ENCODE data around the gene UGT1A9. TPM values are rescaled to one million over a fixed set of nuclear protein-coding genes. Genes with fewer than 3 reads are reported as not detected.

The UGT1A9 gene
- total RNA-seq, 2 donors from 2014 or later = not detected

GRCh38 chr2:233764264-233764663 lies 92.6 kb downstream of the UGT1A9 start:
- Mint-ChIP-seq H3K9me3 (no peaks in the 10 kb centered on the region), H3K4me1 (no peaks in the 10 kb centered on the region), H3K4me3 (no peak overlapping the region), H3K27me3 (ENCODE audit: insufficient read depth) (peaks cover 5% of the 10 kb centered on the region), H3K27ac (no peak overlapping the region), H3K36me3 (ENCODE audit: low read depth) (no peaks in the 10 kb centered on the region)
- Histone ChIP-seq H3K27me3 (ENCODE audit: control insufficient read depth, insufficient read depth, low read length, poor library complexity, severe bottlenecking) (peaks cover 14% of the 10 kb centered on the region), H3K4me3 (ENCODE audit: low read length) (no peak overlapping the region), H3K9ac (ENCODE audit: extremely low read depth, low read length, poor library complexity, severe bottlenecking) (no peak overlapping the region), H3K27ac (ENCODE audit: low read depth, low read length) (no peak overlapping the region), H3K4me1 (ENCODE audit: control insufficient read depth, insufficient read depth, low read length) (no peaks in the 10 kb centered on the region), H3K9me3 (ENCODE audit: control insufficient read depth, low read length) (no peaks in the 10 kb centered on the region), H3K36me3 (ENCODE audit: control insufficient read depth, insufficient read depth, low read length) (no peaks in the 10 kb centered on the region)
- TF ChIP-seq, protein P1, sequence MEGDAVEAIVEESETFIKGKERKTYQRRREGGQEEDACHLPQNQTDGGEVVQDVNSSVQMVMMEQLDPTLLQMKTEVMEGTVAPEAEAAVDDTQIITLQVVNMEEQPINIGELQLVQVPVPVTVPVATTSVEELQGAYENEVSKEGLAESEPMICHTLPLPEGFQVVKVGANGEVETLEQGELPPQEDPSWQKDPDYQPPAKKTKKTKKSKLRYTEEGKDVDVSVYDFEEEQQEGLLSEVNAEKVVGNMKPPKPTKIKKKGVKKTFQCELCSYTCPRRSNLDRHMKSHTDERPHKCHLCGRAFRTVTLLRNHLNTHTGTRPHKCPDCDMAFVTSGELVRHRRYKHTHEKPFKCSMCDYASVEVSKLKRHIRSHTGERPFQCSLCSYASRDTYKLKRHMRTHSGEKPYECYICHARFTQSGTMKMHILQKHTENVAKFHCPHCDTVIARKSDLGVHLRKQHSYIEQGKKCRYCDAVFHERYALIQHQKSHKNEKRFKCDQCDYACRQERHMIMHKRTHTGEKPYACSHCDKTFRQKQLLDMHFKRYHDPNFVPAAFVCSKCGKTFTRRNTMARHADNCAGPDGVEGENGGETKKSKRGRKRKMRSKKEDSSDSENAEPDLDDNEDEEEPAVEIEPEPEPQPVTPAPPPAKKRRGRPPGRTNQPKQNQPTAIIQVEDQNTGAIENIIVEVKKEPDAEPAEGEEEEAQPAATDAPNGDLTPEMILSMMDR (conservative IDR thresholded peaks at IDR 0.05) = no peak
- DNase-seq = no peak
- 89 to 95% methylated on average over 5 to 7 of the region's 7 CpGs for WGBS, 2 experiments (ENCODE audit: insufficient coverage in 1 of 2, insufficient read length in 1 of 2)

- Histone ChIP-seq H3K4me3 (ENCODE audit: low read length) (no peak overlapping the region), H3K27ac (ENCODE audit: low read depth, low read length) (no peak overlapping the region), H3K9me3 (ENCODE audit: control insufficient read depth, low read length) (no peaks in the 10 kb centered on the region), H3K36me3 (ENCODE audit: control insufficient read depth, insufficient read depth, low read length) (no peaks in the 10 kb centered on the region), H3K9ac (ENCODE audit: extremely low read depth, low read length, poor library complexity, severe bottlenecking) (no peak overlapping the region), H3K27me3 (ENCODE audit: control insufficient read depth, insufficient read depth, low read length, poor library complexity, severe bottlenecking) (peaks cover 14% of the 10 kb centered on the region), H3K4me1 (ENCODE audit: control insufficient read depth, insufficient read depth, low read length) (no peaks in the 10 kb centered on the region)
- no peak overlapping the region for H3K4me3 Mint-ChIP-seq
- H3K4me1 Mint-ChIP-seq = no peaks in the 10 kb centered on the region
- DNase-seq = no peak
- H3K36me3 Mint-ChIP-seq (ENCODE audit: low read depth) = no peaks in the 10 kb centered on the region
- 67 to 84% methylated on average over 1 to 3 of the region's 3 CpGs for WGBS, 2 experiments (ENCODE audit: insufficient coverage in 1 of 2, insufficient read length in 1 of 2)
- H3K27ac Mint-ChIP-seq = no peak overlapping the region
- H3K9me3 Mint-ChIP-seq = no peaks in the 10 kb centered on the region
- H3K27me3 Mint-ChIP-seq (ENCODE audit: insufficient read depth) = peaks cover 5% of the 10 kb centered on the region
- TF ChIP-seq, protein P1 (conservative IDR thresholded peaks at IDR 0.05) = no peak
Measured at GRCh38 chr2:233764761-233765160, 93.1 kb downstream of the UGT1A9 start.

- Mint-ChIP-seq H3K4me1 (no peaks in the 10 kb centered on the region), H3K27me3 (ENCODE audit: insufficient read depth) (peaks cover 3% of the 10 kb centered on the region), H3K9me3 (peaks cover 5% of the 10 kb centered on the region), H3K27ac (no peak overlapping the region), H3K36me3 (ENCODE audit: low read depth) (no peaks in the 10 kb centered on the region), H3K4me3 (no peak overlapping the region)
- H3K4me3 ChIP-seq (ENCODE audit: low read length) = no peak overlapping the region
- no peaks in the 10 kb centered on the region for H3K9me3 ChIP-seq (ENCODE audit: control insufficient read depth, low read length)
- WGBS, 2 experiments (ENCODE audit: insufficient coverage in 1 of 2, insufficient read length in 1 of 2) = 86 to 100% methylated on average over 1 to 4 of the region's 4 CpGs
- DNase-seq = no peak
- H3K9ac ChIP-seq (ENCODE audit: extremely low read depth, low read length, poor library complexity, severe bottlenecking) = no peak overlapping the region
- TF ChIP-seq, protein P1 (conservative IDR thresholded peaks at IDR 0.05) = no peak
- H3K4me1 ChIP-seq (ENCODE audit: control insufficient read depth, insufficient read depth, low read length) = no peaks in the 10 kb centered on the region
- peaks cover 14% of the 10 kb centered on the region for H3K27me3 ChIP-seq (ENCODE audit: control insufficient read depth, insufficient read depth, low read length, poor library complexity, severe bottlenecking)
- no peaks in the 10 kb centered on the region for H3K36me3 ChIP-seq (ENCODE audit: control insufficient read depth, insufficient read depth, low read length)
- H3K27ac ChIP-seq (ENCODE audit: low read depth, low read length) = no peak overlapping the region
Measured at GRCh38 chr2:233766416-233766815, 94.7 kb downstream of the UGT1A9 start.

Data from endodermal cell (in vitro differentiated cells).